GM21576 (cell line): ENCODE data around the gene KCNQ4.
A peak's percentile ranks its signal among the peaks of the same experiment; 100 is the strongest.

Source experiments
- ATAC-seq: cut with Tn5 transposase; IDR thresholded peaks from one replicate; pipeline ENCODE4 v1.9.1; 2021; ENCODE audit warnings: mild to moderate bottlenecking, moderate library complexity; ENCODE audit not compliant: unreplicated experiment

KCNQ4 gene

DNA sequence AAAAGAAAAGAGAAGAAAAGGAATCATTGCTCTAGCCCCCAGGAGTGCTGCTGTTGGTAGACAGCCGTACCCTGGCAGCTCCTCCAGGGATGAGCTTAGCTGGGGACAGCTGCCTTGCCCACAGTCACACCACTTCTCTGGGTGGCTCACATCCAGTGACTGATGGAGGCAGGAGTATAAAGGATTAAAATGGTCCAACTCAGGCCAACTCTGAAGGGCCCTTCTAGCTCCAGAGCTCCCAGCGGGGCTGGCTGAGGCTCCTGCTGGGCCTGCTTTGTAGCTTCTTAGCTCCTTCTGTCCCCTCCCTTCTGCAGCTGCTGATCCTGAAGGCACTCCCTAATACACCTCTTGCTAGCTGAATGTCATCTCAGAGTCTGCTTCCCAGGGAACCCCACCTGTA, 74.2 kb downstream of the KCNQ4 start:
- ATAC-seq: no peak

- ATAC-seq: no peak
These were observed 75.3 kb downstream of the KCNQ4 start for GRCh38 chr1:40858856-40859416.

- ATAC-seq: no peak
These were observed 77.2 kb downstream of the KCNQ4 start for GRCh38 chr1:40860706-40861223.

GRCh38 chr1:40861224-40862003, 77.8 kb downstream of the KCNQ4 start:
- ATAC-seq: no peak

DNA sequence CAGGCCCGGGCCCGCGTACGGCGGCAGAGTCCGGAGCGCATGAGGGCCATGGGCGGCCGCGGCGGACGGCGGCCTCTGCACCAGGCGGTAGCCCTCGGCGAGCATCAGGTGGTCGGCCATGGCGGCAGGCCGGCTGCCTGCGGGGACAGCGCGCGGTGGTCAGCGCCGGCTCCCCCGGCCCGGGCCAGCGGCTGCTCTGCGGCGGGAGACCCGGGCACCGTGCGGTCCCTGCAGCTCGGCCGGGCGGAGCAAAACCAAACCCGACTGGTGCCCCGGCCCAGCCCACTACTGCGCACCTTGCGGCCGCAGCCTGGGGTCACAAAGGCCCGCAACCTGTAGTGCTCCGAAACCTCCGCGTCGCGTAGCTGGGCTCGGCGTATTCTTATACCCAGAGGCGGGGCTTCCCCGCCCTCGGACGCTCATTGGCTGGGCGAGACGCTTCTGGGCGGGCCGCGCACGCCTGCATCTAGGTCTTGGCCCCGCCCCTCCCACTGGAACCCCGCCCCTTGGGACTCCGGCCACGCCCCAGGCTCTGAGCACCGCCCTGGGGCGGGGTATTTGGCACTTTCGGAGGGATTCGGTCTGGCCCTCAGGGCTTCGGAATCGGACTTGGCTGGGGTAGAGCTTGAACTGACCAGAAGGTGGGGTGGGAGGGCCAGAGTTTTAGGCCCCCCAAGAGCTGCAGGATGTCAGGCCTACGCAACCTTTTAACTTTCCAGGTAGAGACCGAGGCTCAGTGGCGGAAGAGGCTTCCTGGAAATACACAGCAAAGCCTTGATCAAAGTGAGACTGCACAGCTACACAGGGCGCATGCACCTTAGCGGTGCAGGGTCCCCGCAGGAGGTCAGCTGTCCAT, 78.6 kb downstream of the KCNQ4 start, which contains the start of gene CITED4:
TSS of gene CITED4 (minus strand) at position 356 of the 856 bp plus-strand sequence. CDS start at position 120, 236 bp downstream.
- ATAC-seq: peak; percentile 91

GRCh38 chr1:40868051-40868723, 84.6 kb downstream of the KCNQ4 start:
- ATAC-seq: no peak

GRCh38 chr1:40870135-40870728, 86.6 kb downstream of the KCNQ4 start:
- no peak for ATAC-seq

GRCh38 chr1:40872276-40872675, 88.7 kb downstream of the KCNQ4 start:
- no peak for ATAC-seq

GRCh38 chr1:40873863-40874472, 90.4 kb downstream of the KCNQ4 start:
- ATAC-seq: no peak

- no peak for ATAC-seq
These were observed 92.8 kb downstream of the KCNQ4 start for GRCh38 chr1:40876436-40876761.

- ATAC-seq: no peak
These were observed 93.3 kb downstream of the KCNQ4 start for GRCh38 chr1:40876891-40877290.

- no peak for ATAC-seq
These were observed 94.1 kb downstream of the KCNQ4 start for GRCh38 chr1:40877698-40878097.

GRCh38 chr1:40878906-40879305, 95.3 kb downstream of the KCNQ4 start:
- ATAC-seq: no peak

DNA sequence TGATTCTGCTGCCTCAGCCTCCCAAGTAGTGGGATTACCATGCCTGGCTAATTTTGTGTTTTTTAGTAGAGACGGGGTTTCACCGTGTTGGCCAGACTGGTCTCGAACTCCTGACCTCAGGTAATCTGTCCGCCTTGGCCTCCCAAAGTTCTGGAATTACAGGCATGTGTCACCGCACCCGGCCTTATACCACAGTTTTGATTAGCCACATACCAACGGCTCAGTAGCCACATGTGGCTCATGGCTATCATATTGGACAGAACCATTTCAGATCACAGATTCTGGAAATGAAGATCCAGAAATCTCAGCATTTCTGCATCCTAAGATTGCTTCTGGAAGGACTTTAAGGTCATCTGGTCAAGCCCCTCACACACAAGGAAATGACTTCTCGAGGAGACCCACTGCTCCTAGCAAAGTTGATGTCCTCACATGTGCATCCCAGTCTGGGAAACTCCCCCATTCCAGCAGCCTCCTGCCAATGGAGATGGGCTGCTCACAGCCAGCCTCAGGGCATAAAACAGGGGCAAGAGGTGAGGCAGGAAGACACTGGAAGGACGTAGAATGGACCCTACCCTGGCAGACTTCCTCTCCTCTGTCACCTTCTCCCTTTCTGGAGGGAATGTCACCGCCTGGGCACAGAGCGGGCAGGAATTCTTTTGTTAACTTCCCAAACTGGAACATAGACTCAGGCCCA, 96.0 kb downstream of the KCNQ4 start:
- ATAC-seq: no peak

GRCh38 chr1:40880813-40881549, 97.4 kb downstream of the KCNQ4 start:
- ATAC-seq: no peak

DNA sequence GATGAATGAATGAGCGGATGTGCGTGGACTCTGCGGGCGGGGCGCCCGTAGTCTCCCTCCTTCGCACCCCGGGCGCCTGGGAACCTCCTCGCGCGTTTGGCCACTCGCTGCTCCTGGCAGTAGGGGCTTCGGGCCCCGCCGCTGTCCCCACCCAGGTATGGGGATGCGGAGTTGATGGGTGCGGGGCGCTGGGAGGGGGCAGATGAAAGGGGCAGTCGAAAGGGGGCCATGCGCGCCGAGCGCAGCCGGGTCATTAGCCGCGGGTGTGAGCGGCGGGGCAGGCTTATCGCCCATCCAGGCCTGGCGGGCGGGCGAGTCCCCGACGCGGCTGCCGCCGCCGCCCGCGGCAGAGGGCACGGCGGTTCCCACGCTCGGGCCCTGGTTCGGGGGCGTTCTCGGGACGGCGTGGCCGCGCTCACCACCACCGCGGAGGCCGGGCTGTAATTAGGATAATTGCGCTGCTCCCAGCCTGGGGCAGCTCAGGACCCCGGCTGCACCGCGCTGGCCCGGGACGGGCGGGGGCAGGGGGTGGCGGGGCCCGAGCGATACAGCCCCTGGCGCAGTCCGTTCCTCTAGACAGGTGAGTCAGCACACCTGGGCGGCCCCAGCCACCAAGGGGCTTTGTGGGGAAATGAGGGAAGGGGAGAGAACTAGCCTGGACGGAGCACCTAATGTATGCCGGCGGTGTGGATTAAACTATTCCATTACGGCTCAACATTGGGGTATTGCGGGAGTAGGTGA, 100.6 kb downstream of the KCNQ4 start:
- no peak for ATAC-seq

DNA sequence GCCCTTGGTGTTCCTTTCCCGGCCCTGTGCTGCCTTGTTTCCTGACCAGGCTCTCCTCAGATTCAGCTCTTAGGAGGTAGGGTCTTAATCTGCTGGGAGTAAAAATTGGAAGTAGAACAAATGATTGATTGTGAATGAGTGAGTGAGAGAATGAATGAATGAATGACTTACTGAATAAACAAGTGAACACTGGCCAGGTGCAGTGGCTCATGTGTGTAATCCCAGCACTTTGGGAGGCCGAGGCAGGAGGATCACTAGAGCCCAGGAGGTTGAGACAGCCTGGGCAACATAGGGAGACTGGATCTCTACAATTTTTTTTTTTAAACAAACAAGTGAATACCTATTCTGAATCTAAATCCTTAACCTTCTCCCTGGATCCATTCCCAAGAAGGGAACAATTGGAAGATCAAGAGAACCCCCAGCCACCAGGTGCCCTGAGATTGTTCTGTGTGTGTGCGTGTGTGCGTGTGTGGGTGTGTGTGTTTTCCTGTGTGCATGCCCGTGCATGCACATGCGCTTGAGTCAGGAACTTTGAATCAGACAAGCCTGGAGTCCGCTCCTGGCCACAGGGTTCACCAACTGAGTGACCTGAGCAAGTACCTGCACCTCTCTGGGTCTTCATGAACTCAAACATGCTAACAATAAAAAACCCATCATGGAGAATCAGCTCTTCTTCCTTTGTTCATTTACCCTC, 102.9 kb downstream of the KCNQ4 start:
- ATAC-seq: no peak

- no peak for ATAC-seq
These were observed 103.4 kb downstream of the KCNQ4 start for GRCh38 chr1:40887012-40887378.
